ENCODE measurements around the gene MSI1. TPM values are rescaled to one million over a fixed set of nuclear protein-coding genes. Genes with fewer than 3 reads are reported as not detected.

MSI1 gene
- total RNA-seq, 1 donor from 2014 or later = 27.6 TPM

GRCh38 chr12:120292661-120293531, 76.1 kb downstream of the MSI1 start, which contains the start of gene RNU4-1:
Gene RNU4-1, minus strand, starts transcription at chr12:120293237.
- Mint-ChIP-seq H3K27ac (ENCODE audit: unreplicated experiment) (no peak within 1 kb of the TSS), H3K4me1 (ENCODE audit: unreplicated experiment) (no peaks in the 10 kb centered on the region), H3K36me3 (ENCODE audit: low read depth, unreplicated experiment) (no peaks in the 10 kb centered on the region), H3K27me3 (ENCODE audit: unreplicated experiment) (peaks cover 4% of the 10 kb centered on the region), H3K4me3 (ENCODE audit: unreplicated experiment) (no peak within 1 kb of the TSS), H3K9me3 (ENCODE audit: unreplicated experiment) (no peaks in the 10 kb centered on the region)
- TF ChIP-seq CTCF (IDR thresholded peaks at IDR 0.05; ENCODE audit: unreplicated experiment) = no peak
- DNase-seq (ENCODE audit: low spot score) = peak; percentile 64

DNA sequence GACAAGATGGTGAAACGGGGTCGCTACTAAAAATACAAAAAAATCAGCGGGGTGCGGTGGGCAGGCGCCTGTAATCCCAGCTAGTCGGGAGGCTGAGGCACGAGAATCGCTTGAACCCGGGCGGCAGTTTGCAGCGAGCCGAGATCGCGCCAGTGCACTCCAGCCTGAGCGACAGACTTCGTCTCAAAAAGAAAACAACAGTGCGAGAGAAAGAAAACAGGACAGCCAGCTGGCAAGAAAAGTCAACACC, 76.6 kb downstream of the MSI1 start:
- no peak overlapping the region for H3K27ac Mint-ChIP-seq (ENCODE audit: unreplicated experiment)
- no peak for DNase-seq (ENCODE audit: low spot score)
- H3K4me3 Mint-ChIP-seq (ENCODE audit: unreplicated experiment) = no peak overlapping the region
- H3K4me1 Mint-ChIP-seq (ENCODE audit: unreplicated experiment) = no peaks in the 10 kb centered on the region
- no peaks in the 10 kb centered on the region for H3K9me3 Mint-ChIP-seq (ENCODE audit: unreplicated experiment)
- no peaks in the 10 kb centered on the region for H3K36me3 Mint-ChIP-seq (ENCODE audit: low read depth, unreplicated experiment)
- H3K27me3 Mint-ChIP-seq (ENCODE audit: unreplicated experiment) = peaks cover 4% of the 10 kb centered on the region
- TF ChIP-seq CTCF (IDR thresholded peaks at IDR 0.05; ENCODE audit: unreplicated experiment) = no peak

Other genes with a start within 250 kb of the MSI1 start
- gene GCN1, start 174.4 kb downstream of the MSI1 start, total RNA-seq (ENCODE audit: unreplicated experiment) = 54.0 TPM
- gene RPLP0, start 168.1 kb downstream of the MSI1 start, total RNA-seq (ENCODE audit: unreplicated experiment) = 2,318 TPM
- gene PXN, start 103.4 kb downstream of the MSI1 start, total RNA-seq (ENCODE audit: unreplicated experiment) = 227 TPM
- 7,223 TPM for gene RNU4-2, start 77.3 kb downstream of the MSI1 start, total RNA-seq (ENCODE audit: unreplicated experiment)
- 6,066 TPM for gene RNU4-1, start 75.9 kb downstream of the MSI1 start, total RNA-seq (ENCODE audit: unreplicated experiment)
- gene SIRT4, start 66.8 kb downstream of the MSI1 start, total RNA-seq (ENCODE audit: unreplicated experiment) = 1.8 TPM
- not detected for gene PLA2G1B, start 41.4 kb downstream of the MSI1 start, total RNA-seq (ENCODE audit: unreplicated experiment)
- 294 TPM for gene COX6A1, start 68.9 kb upstream of the MSI1 start, total RNA-seq (ENCODE audit: unreplicated experiment)
- gene TRIAP1, start 77.2 kb upstream of the MSI1 start, total RNA-seq (ENCODE audit: unreplicated experiment) = 39.8 TPM
- gene GATC, start 77.3 kb upstream of the MSI1 start, total RNA-seq (ENCODE audit: unreplicated experiment) = 25.5 TPM
- 255 TPM for gene SRSF9, start 100.6 kb upstream of the MSI1 start, total RNA-seq (ENCODE audit: unreplicated experiment)
- gene DYNLL1, start 126.9 kb upstream of the MSI1 start, total RNA-seq (ENCODE audit: unreplicated experiment) = 392 TPM
- gene COQ5, start 160.0 kb upstream of the MSI1 start, total RNA-seq (ENCODE audit: unreplicated experiment) = 27.2 TPM
- 157 TPM for gene RNF10, start 165.2 kb upstream of the MSI1 start, total RNA-seq (ENCODE audit: unreplicated experiment)
- 17.8 TPM for gene POP5, start 212.2 kb upstream of the MSI1 start, total RNA-seq (ENCODE audit: unreplicated experiment)

All from endothelial cell (in vitro differentiated cells).